HepG2 (cell line): ENCODE data around the gene RBBP8NL. TPM values are rescaled to one million over a fixed set of nuclear protein-coding genes. Genes with fewer than 3 reads are reported as not detected.

Experiments used
- BRD4 ChIP-seq: sonication (generic); formaldehyde crosslinking; IDR thresholded peaks from 2 replicates; pipeline ENCODE4 v1.4.0; 2020; ENCODE audit warnings: missing genetic modification reagents
- CHCHD3 ChIP-seq: sonication (generic); formaldehyde crosslinking; IDR thresholded peaks from 2 replicates; pipeline ENCODE4 v1.8.0; 2022; ENCODE audit warnings: mild to moderate bottlenecking, missing genetic modification reagents, moderate library complexity
- GTF2F1 ChIP-seq: fragments of 150-350 bp; IDR thresholded peaks from 2 replicates; pipeline ENCODE4 v1.6.1; 2014; ENCODE audit warnings: low read length
- IKZF1 ChIP-seq: fragments of 450-650 bp; IDR thresholded peaks from 2 replicates; pipeline ENCODE4 v1.7.1; 2016
- MED8 ChIP-seq: sonication (generic); formaldehyde crosslinking; IDR thresholded peaks from 2 replicates; pipeline ENCODE4 v1.8.1; 2023; ENCODE audit warnings: mild to moderate bottlenecking, missing genetic modification reagents; ENCODE audit not compliant: insufficient replicate concordance
- MEIS2 ChIP-seq: sonication (generic); formaldehyde crosslinking; IDR thresholded peaks from 2 replicates; pipeline ENCODE4 v1.9.0; 2021; ENCODE audit warnings: mild to moderate bottlenecking, missing genetic modification reagents
- POLR2AphosphoS2 ChIP-seq: IDR thresholded peaks from 2 replicates; pipeline ENCODE4 v1.6.1; 2011; ENCODE audit warnings: low read depth, low read length, improper control_type of control experiment
- SRSF9 ChIP-seq: fragments of 200-400 bp; formaldehyde crosslinking; IDR thresholded peaks from 2 replicates; pipeline ENCODE4 v1.6.1; 2018; ENCODE audit warnings: borderline replicate concordance, mild to moderate bottlenecking, low read depth, low read length; ENCODE audit not compliant: insufficient read depth, poor library complexity, severe bottlenecking
- ZBTB40 ChIP-seq, 2 experiments: fragments of 450-650 bp in 1 of 2; sonication (generic) in 1 of 2; formaldehyde crosslinking in 1 of 2; IDR thresholded peaks; 2 replicates each; pipeline versions ENCODE4 v1.6.1 to v1.8.0; 2016 to 2022; ENCODE audit warnings: antibody characterized with exemption in 1 of 2, mild to moderate bottlenecking in 1 of 2, missing genetic modification reagents in 1 of 2
- ZNF362 ChIP-seq: sonication (generic); formaldehyde crosslinking; IDR thresholded peaks from 2 replicates; pipeline ENCODE4 v1.4.0; 2020; ENCODE audit warnings: missing genetic modification reagents, mild to moderate bottlenecking, borderline replicate concordance
- ZSCAN22 ChIP-seq: sonication (generic); formaldehyde crosslinking; IDR thresholded peaks from 2 replicates; pipeline ENCODE4 v1.4.0; 2020; ENCODE audit warnings: mild to moderate bottlenecking, missing genetic modification reagents
- polyA plus RNA-seq, 8 experiments: library from polyadenylated mRNA; depleted of rRNA in 3 of 8; stranded (reverse) in 7 of 8; unstranded in 1 of 8; fragments of >200 nt; fragmentation: Illumina TruSeq in 4 of 8; extraction: Trizol in 4 of 8; gene quantifications; 2 replicates each; pipeline versions ENCODE4 v1.2.1 to v1.2.3, GENCODE V29; 2011 to 2016; ENCODE audit warnings: low read depth in 4 of 8, missing spikeins in 1 of 8, mixed read lengths in 1 of 8; ENCODE audit not compliant: insufficient read depth in 1 of 8
- total RNA-seq, 5 experiments: library from RNA; depleted of rRNA; stranded (reverse); fragments of >200 nt; fragmentation: Illumina TruSeq; extraction: Trizol; gene quantifications; 2 replicates each; pipeline ENCODE4 v1.2.3, GENCODE V29; 2016; ENCODE audit warnings: low read depth in 1 of 5
- TF ChIP-seq, protein P1 (sequence below): sonication (generic); formaldehyde crosslinking; IDR thresholded peaks from 2 replicates; pipeline ENCODE4 v1.5.1; 2020; ENCODE audit warnings: missing genetic modification reagents, mild to moderate bottlenecking, borderline replicate concordance
- TF ChIP-seq, protein P2 (sequence below): IDR thresholded peaks from 2 replicates; pipeline ENCODE4 v1.6.1; 2018; ENCODE audit warnings: missing genetic modification reagents, mild to moderate bottlenecking, missing compliant biosample characterization
- TF ChIP-seq, protein P3 (sequence below): sonication (generic); formaldehyde crosslinking; IDR thresholded peaks from 2 replicates; pipeline ENCODE4 v1.8.1; 2023; ENCODE audit warnings: mild to moderate bottlenecking, missing genetic modification reagents

The RBBP8NL gene
- total and polyA plus RNA-seq, 2 of the 13 experiments (the other 11 are each of a cell fraction or from before 2014, with no cell fraction given) = 0.69 to 0.86 TPM

DNA sequence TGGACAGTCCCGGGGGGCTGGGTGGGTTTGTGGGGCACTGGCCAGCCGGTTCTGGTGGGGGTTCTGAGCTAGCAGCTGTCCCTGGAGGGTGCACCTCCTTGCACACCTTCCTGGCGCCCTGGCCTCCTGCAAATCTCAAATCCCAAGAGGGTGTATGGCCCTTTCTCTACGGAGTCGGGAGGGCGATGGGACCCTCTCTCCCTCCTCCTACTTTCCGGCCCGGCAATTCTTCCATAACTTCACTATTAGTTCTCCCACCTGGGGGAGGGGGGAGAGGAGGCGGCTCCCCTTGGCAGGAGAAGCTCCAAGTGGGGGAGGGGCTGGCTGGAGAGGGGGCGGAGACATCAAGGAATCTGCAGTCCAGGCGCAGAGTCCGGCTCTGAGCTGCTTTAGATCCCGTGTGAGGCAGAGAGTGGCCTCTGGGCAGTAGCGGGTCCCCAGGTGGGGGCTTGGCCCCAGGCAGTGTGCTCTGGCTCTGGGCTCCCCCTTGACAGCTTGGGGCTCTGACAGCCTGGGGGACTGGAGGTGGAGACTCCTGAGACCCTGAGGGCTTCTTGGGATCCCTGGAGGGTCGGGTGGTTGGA, 58.9 kb downstream of the RBBP8NL start (continued):
- TF ChIP-seq, protein P1, sequence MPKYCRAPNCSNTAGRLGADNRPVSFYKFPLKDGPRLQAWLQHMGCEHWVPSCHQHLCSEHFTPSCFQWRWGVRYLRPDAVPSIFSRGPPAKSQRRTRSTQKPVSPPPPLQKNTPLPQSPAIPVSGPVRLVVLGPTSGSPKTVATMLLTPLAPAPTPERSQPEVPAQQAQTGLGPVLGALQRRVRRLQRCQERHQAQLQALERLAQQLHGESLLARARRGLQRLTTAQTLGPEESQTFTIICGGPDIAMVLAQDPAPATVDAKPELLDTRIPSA = no peak
- no peak for TF ChIP-seq ZNF362 (CRISPR knock-in tag)
- TF ChIP-seq POLR2AphosphoS2 = peak; percentile 85
- no peak for TF ChIP-seq SRSF9
- TF ChIP-seq BRD4 = no peak; the same call in 1 of the 2 replicates
- TF ChIP-seq CHCHD3 = no peak
- no peak for TF ChIP-seq ZSCAN22 (CRISPR knock-in tag)
- TF ChIP-seq IKZF1 = no peak
- 0 out of 2 replicates have a peak, but pooled peaks have one; percentile 53 for TF ChIP-seq GTF2F1
- TF ChIP-seq ZBTB40 (IDR thresholded peaks at IDR 0.05) = no peak
- no peak; the same call in 1 of the 2 replicates for TF ChIP-seq ZBTB40 (CRISPR knock-in tag; IDR thresholded peaks at IDR 0.05)
- TF ChIP-seq, protein P2, sequence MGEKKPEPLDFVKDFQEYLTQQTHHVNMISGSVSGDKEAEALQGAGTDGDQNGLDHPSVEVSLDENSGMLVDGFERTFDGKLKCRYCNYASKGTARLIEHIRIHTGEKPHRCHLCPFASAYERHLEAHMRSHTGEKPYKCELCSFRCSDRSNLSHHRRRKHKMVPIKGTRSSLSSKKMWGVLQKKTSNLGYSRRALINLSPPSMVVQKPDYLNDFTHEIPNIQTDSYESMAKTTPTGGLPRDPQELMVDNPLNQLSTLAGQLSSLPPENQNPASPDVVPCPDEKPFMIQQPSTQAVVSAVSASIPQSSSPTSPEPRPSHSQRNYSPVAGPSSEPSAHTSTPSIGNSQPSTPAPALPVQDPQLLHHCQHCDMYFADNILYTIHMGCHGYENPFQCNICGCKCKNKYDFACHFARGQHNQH (CRISPR knock-in tag) = no peak; the same call in 1 of the 2 replicates
- TF ChIP-seq, protein P3, sequence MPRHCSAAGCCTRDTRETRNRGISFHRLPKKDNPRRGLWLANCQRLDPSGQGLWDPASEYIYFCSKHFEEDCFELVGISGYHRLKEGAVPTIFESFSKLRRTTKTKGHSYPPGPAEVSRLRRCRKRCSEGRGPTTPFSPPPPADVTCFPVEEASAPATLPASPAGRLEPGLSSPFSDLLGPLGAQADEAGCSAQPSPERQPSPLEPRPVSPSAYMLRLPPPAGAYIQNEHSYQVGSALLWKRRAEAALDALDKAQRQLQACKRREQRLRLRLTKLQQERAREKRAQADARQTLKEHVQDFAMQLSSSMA (CRISPR knock-in tag) = 0 out of 2 replicates have a peak, but pooled peaks have one; percentile 15
- TF ChIP-seq MEIS2 (CRISPR knock-in tag) = peak; percentile 63
- TF ChIP-seq MED8 (CRISPR knock-in tag) = peak; percentile 84
